ENCODE data around the gene STARD5. TPM values are rescaled to one million over a fixed set of nuclear protein-coding genes. Genes with fewer than 3 reads are reported as not detected.

The STARD5 gene
- total RNA-seq, 4 donors from 2014 or later, result 4.9 to 7.1 (median 6.1) TPM

DNA sequence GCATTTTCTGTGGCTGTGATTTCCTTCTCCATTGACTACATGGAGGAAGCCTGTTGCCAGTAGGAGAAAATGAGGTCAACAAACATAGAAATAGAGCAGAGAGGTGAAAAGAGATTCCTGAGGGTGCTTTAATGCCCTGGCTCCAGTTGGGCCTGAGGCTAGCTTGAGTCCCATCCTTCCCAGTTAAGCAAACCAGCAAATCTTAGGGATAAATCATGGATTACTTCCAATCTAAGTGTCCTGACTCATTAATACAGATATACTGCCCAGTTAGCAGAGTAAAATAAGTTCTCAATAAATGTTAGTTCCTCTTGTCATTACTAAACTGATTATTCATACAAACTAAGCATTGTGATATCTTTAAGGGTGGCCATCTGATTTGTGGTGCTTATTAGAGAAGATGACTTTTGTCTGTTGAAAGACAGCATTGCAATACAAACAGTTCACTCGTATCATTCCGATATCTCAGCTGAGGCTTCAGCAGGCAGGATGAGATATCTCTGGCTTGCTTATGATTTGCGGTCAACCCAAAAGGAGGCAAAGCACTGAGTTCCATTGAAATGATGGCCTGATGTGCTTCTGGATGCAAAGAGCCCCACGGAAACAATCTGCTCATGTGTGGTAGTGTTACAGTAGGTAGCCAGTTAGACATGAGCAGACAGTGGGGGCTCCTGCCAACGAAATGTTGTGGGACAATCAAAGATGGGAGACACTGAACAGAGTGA is 6.6 kb upstream of the STARD5 start:
- 90 to 97% methylated on average over 5 of the region's 5 CpGs for WGBS, 2 donors
- no peaks in the 10 kb centered on the region for H3K27me3 ChIP-seq

DNA sequence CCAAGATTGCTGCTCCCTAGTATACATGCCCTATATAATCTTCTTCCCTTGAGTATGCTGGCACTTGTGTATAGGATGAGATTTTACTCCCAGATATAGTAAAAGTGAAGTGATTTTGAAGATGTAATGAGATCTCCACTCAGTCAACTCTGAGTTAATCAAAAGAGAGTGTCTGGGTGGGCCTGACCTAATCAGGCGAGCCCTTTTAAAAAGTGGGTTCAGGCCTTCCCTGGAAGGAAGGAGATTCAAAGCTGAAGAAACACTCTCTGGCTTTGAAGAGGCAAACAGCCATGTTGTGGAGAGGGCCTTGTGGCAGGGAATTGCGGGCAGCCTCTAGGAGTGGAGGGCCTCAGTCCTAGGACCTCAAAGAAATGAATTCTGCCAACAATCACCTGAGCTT is 5.5 kb upstream of the STARD5 start:
- no peak overlapping the region for H3K4me3 ChIP-seq
- no peaks in the 10 kb centered on the region for H3K27me3 ChIP-seq
- 96 to 97% methylated on average over 2 of the region's 2 CpGs for WGBS, 2 donors
- H3K27ac ChIP-seq, result no peak overlapping the region
- TF ChIP-seq, protein P1, sequence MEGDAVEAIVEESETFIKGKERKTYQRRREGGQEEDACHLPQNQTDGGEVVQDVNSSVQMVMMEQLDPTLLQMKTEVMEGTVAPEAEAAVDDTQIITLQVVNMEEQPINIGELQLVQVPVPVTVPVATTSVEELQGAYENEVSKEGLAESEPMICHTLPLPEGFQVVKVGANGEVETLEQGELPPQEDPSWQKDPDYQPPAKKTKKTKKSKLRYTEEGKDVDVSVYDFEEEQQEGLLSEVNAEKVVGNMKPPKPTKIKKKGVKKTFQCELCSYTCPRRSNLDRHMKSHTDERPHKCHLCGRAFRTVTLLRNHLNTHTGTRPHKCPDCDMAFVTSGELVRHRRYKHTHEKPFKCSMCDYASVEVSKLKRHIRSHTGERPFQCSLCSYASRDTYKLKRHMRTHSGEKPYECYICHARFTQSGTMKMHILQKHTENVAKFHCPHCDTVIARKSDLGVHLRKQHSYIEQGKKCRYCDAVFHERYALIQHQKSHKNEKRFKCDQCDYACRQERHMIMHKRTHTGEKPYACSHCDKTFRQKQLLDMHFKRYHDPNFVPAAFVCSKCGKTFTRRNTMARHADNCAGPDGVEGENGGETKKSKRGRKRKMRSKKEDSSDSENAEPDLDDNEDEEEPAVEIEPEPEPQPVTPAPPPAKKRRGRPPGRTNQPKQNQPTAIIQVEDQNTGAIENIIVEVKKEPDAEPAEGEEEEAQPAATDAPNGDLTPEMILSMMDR (IDR thresholded peaks at IDR 0.05), result no peak
- TF ChIP-seq EP300 (IDR thresholded peaks at IDR 0.05) (no peak), POLR2A (IDR thresholded peaks at IDR 0.05) (no peak)
- H3K4me1 ChIP-seq, result peaks cover 0 to 6% (median 2%) of the 10 kb centered on the region in 4 donors
- H3K9me3 ChIP-seq, result no peaks in the 10 kb centered on the region
- no peak for DNase-seq (ENCODE audit: low spot score in 2 of 2)
- H3K36me3 ChIP-seq, result no peaks in the 10 kb centered on the region

More for the DNA sequence above, 6.6 kb upstream of the STARD5 start:
- Histone ChIP-seq H3K4me1 (no peaks in the 10 kb centered on the region), H3K27ac (no peak overlapping the region), H3K36me3 (no peaks in the 10 kb centered on the region), H3K4me3 (no peak overlapping the region), H3K9me3 (no peaks in the 10 kb centered on the region)
- TF ChIP-seq, protein P1 (IDR thresholded peaks at IDR 0.05), result no peak
- no peak for TF ChIP-seq EP300 (IDR thresholded peaks at IDR 0.05)
- TF ChIP-seq POLR2A (IDR thresholded peaks at IDR 0.05), result no peak
- no peak for DNase-seq (ENCODE audit: low spot score in 2 of 2)

DNA sequence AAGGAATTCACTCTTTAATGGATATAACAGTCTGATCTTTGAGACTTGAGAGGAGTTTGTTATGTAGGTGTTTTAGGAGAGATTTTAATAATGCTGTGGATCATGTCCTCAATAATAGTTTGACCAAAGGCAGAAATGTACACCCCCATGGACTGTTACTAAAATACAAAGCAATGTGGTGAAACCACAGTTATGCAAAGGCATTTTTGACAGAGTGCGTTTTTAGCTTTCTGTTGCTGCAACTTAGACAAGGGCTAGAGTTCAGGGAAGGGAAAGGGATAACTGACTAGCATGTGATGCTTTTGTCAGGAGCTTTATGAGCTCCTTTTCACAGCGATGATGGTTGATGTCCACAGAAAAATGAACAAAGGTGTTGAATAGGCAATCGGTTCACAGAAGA is 3.6 kb upstream of the STARD5 start:
- peak in 1 of 2 donors; percentile 38 for TF ChIP-seq EP300 (IDR thresholded peaks at IDR 0.05)
- TF ChIP-seq, protein P1 (IDR thresholded peaks at IDR 0.05), result no peak
- Histone ChIP-seq H3K36me3 (no peaks in the 10 kb centered on the region), H3K4me1 (peaks cover 0 to 17% (median 9%) of the 10 kb centered on the region in 4 donors), H3K27me3 (no peaks in the 10 kb centered on the region), H3K4me3 (no peak overlapping the region), H3K9me3 (no peaks in the 10 kb centered on the region), H3K27ac (peak overlapping the region in 1 of 4 donors; percentile 57)
- WGBS, 2 donors, result 55 to 66% methylated on average over 3 of the region's 3 CpGs
- DNase-seq (ENCODE audit: low spot score in 2 of 2), result no peak

DNA sequence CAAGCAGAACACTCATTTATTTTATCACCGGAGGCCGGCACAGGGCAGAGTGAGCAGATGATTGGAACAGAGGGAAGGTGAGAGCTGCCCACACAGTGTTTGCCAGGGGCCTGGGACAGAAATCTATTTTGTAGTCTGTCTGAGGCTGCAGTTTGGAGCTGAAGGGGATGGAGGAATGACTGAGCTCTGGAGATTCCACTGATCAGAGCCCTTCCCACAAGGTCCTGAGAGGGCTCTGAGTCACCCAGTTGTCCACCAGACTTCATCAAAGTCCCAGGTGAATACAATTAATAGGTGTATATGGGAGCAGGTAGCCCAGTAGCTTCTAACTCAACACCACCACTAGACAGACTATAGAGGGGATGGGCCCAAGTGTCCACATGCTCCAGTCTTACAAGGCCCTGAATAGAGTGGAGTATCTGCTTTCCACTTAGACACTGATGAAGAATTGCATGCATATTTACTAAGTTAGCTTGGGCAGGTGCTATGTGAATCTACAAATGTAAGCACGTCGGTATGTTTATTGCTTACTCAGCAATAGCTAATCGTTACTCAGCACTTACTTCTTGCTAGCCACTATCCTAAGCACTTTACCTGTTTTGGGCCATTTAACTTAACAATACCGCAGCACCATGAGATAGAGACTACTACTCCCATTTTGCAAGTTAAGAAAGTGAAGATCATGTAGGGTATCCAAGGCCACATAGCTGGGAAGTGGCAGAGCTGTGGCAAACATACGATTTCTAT is 2.7 kb upstream of the STARD5 start:
- Histone ChIP-seq H3K4me3 (no peak overlapping the region), H3K27ac (peak overlapping the region in 1 of 4 donors; percentile 57), H3K4me1 (peaks cover 0 to 23% (median 9%) of the 10 kb centered on the region in 4 donors), H3K36me3 (no peaks in the 10 kb centered on the region), H3K27me3 (no peaks in the 10 kb centered on the region), H3K9me3 (no peaks in the 10 kb centered on the region)
- WGBS, 2 donors, result 83 to 87% methylated on average over 7 of the region's 7 CpGs
- no peak for DNase-seq (ENCODE audit: low spot score in 2 of 2)
- TF ChIP-seq, protein P1 (IDR thresholded peaks at IDR 0.05), result no peak
- TF ChIP-seq POLR2A (IDR thresholded peaks at IDR 0.05) (no peak), EP300 (IDR thresholded peaks at IDR 0.05) (no peak)

DNA sequence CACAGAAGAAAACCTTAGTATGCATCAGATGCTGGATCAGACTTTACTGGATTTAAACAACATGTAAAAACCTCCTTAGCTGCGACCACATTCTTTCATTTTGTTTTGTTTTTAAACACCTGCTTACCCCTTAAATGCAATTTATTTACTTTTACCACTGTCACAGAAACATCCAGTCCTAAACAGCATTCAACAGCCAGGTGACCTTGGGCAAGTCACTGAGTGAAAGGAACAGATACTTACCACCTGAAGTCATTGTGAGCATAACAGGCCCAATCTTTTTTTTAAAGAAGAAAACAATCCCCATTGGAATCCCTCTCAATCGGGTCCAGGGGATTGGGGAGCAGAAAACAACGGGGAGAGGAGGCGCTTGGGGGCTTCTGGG is 390 bp downstream of the STARD5 start:
- WGBS, 2 donors, result 5 to 7% methylated on average over 4 of the region's 4 CpGs
- Histone ChIP-seq H3K9me3 (no peaks in the 10 kb centered on the region), H3K27ac (peak overlapping the region in 3 of 4 donors; percentile 79 to 85 (median 81)), H3K27me3 (no peaks in the 10 kb centered on the region), H3K4me3 (peak overlapping the region; percentile 32 to 82 (median 68)), H3K36me3 (peaks cover 0 to 18% (median 0%) of the 10 kb centered on the region in 3 donors), H3K4me1 (peaks cover 0 to 23% (median 9%) of the 10 kb centered on the region in 4 donors)
- no peak for TF ChIP-seq EP300 (IDR thresholded peaks at IDR 0.05)
- TF ChIP-seq, protein P1 (IDR thresholded peaks at IDR 0.05), result no peak
- no peak for TF ChIP-seq POLR2A (IDR thresholded peaks at IDR 0.05)
- no peak for DNase-seq (ENCODE audit: low spot score in 2 of 2)

All from tibial nerve (tissue), 4 donors.